Right ventricle myocardium inferior (tissue), 1 donor: ENCODE results near the gene IQGAP2. TPM values are rescaled to one million over a fixed set of nuclear protein-coding genes. Genes with fewer than 3 reads are reported as not detected.

ENCODE experiments used
- ATAC-seq: fragments of 200-7000 bp; cut with Tn5 transposase; one replicate; pipeline ENCODE4 v1.9.1; 2020; ENCODE audit warnings: mild to moderate bottlenecking, moderate library complexity
- DNase-seq: peaks from one replicate; pipeline ENCODE4 v3.0.0; 2021; ENCODE audit errors: missing footprints
- intact Hi-C: fragments of 100-400 bp; cut with DNase I; formaldehyde crosslinking; loops from one replicate; pipeline ENCODE4 v1.11.0; 2022
- total RNA-seq: library from RNA; stranded (reverse); fragmentation: NEBNext Ultra II Directional; extraction: Animal tissue kit (Norgen Biotek cat#: 25700); gene quantifications from one replicate; pipeline ENCODE4 v1.2.1, GENCODE V29; 2021
- donor health status: DM: no; HTN: yes; CAD: no; lungs with severe emphysema.

The IQGAP2 gene
- total RNA-seq, 1 donor from 2014 or later, result 4.9 TPM

GRCh38 chr5:76470976-76471375 is 67.9 kb downstream of the IQGAP2 start:
- intact Hi-C loops, result no loop called here
- DNase-seq, result no peak
- no peak for ATAC-seq

GRCh38 chr5:76471406-76471805 is 68.3 kb downstream of the IQGAP2 start:
- no peak for ATAC-seq
- no peak for DNase-seq
- intact Hi-C loops, result no loop called here

- intact Hi-C loops, result no loop called here
- ATAC-seq (no peak), DNase-seq (peak; percentile 57)
These were observed 68.9 kb downstream of the IQGAP2 start for GRCh38 chr5:76471987-76472334.

GRCh38 chr5:76472335-76473008 is 69.4 kb downstream of the IQGAP2 start:
- DNase-seq, result no peak
- no peak for ATAC-seq
- intact Hi-C loops, result no loop called here

GRCh38 chr5:76473009-76473336 is 69.9 kb downstream of the IQGAP2 start:
- DNase-seq, result no peak
- intact Hi-C loops, result no loop called here
- ATAC-seq, result no peak

- no peak for ATAC-seq
- DNase-seq, result no peak
- intact Hi-C loops, result no loop called here
These were observed 70.6 kb downstream of the IQGAP2 start for GRCh38 chr5:76473661-76474060.

- DNase-seq, result no peak
- ATAC-seq, result no peak
- intact Hi-C loops, result no loop called here
These were observed 71.3 kb downstream of the IQGAP2 start for GRCh38 chr5:76474377-76474776.

- intact Hi-C loops, result no loop called here
These were observed 72.3 kb downstream of the IQGAP2 start for GRCh38 chr5:76475385-76475784.

GRCh38 chr5:76475936-76476335 is 72.9 kb downstream of the IQGAP2 start:
- no peak for DNase-seq
- intact Hi-C loops, result no loop called here
- ATAC-seq, result no peak

More at GRCh38 chr5:76475385-76475784, 72.3 kb downstream of the IQGAP2 start:
- ATAC-seq (no peak), DNase-seq (no peak)

- DNase-seq, result no peak
- intact Hi-C loops, result no loop called here
- no peak for ATAC-seq
These were observed 73.5 kb downstream of the IQGAP2 start for GRCh38 chr5:76476474-76477038.

GRCh38 chr5:76477061-76477460 is 74.0 kb downstream of the IQGAP2 start:
- intact Hi-C loops, result no loop called here
- no peak for ATAC-seq
- no peak for DNase-seq

GRCh38 chr5:76477571-76477970 is 74.5 kb downstream of the IQGAP2 start:
- DNase-seq, result no peak
- intact Hi-C loops, result no loop called here
- no peak for ATAC-seq

GRCh38 chr5:76479281-76479680 is 76.2 kb downstream of the IQGAP2 start:
- intact Hi-C loops, result no loop called here
- no peak for ATAC-seq
- no peak for DNase-seq

GRCh38 chr5:76479973-76480667 is 77.0 kb downstream of the IQGAP2 start:
- DNase-seq, result no peak
- intact Hi-C loops, result no loop called here
- no peak for ATAC-seq

GRCh38 chr5:76482984-76483383 is 79.9 kb downstream of the IQGAP2 start:
- DNase-seq, result no peak
- ATAC-seq, result no peak
- intact Hi-C loops, result no loop called here

GRCh38 chr5:76483433-76483832 is 80.3 kb downstream of the IQGAP2 start:
- intact Hi-C loops, result no loop called here
- ATAC-seq, result no peak

GRCh38 chr5:76483881-76484280 is 80.8 kb downstream of the IQGAP2 start:
- DNase-seq, result no peak
- intact Hi-C loops, result no loop called here
- ATAC-seq, result no peak

More at GRCh38 chr5:76483433-76483832, 80.3 kb downstream of the IQGAP2 start:
- no peak for DNase-seq

GRCh38 chr5:76485511-76485910 is 82.4 kb downstream of the IQGAP2 start:
- intact Hi-C loops, result no loop called here
- no peak for DNase-seq
- no peak for ATAC-seq

- no peak for DNase-seq
- ATAC-seq, result no peak
- intact Hi-C loops, result no loop called here
These were observed 84.3 kb downstream of the IQGAP2 start for GRCh38 chr5:76487386-76487785.

- ATAC-seq (no peak), DNase-seq (no peak)
- intact Hi-C loops, result no loop called here
These were observed 84.7 kb downstream of the IQGAP2 start for GRCh38 chr5:76487821-76488220.
